Measurements from ENCODE around the gene METAP2.

The METAP2 gene

DNA sequence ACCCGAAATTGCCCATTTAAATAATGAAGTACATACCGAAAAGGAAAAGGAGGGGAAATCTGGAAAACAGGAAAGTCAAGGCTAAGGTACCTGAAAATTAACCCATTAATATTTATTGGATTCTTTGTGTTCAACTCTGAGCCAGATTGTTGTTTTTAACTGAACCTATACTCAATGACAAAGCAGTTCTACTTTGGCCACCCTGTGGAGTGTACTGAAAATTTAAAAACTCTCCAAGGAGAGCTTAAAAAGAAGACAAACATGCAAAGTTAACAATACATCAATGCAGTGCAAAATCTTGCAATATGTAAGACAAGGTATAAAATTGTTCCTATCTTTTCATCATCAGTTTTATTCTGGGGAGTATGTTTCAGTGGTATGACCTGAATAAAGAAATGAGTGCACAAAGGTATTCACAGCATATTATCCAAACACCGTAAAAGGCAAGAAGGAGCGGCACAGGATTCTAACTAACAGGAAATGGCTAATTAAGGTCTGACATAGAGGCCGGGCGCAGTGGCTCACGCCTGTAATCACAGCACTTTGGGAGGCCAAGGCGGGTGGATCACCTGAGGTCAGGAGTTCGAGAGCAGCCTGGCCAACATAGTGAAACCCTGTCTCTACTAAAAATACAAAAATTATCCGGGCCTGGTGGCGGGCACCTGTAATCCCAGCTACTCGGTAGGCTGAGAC is 75.6 kb downstream of the METAP2 start:
- no peak for DNase-seq (ENCODE audit: low read depth, low spot score)

DNA sequence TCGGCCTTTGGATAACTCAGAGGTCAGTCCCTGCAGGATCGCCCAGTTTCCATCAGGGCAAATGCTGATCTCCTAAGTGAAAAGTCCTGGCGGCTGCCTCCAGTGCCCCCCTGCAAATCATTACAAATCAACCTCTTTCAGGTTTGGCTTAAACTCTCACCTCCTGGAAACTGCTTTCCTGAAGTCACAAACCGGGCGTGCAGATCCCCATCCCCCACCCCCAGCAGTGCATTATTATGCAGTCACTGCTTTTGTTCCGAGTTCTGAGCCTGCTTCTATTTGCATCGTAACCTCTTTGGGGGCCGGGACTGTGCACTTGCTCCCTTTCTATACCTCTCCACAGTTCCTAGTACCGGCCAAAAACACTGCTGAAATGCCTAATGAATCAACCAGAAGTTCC is 77.4 kb downstream of the METAP2 start, which contains the start of gene USP44:
USP44 (minus strand) TSS at position 172 of the 400 bp plus-strand sequence. CDS start 17,220 bp downstream, outside the sequence.
- DNase-seq (ENCODE audit: low read depth, low spot score), result no peak

GRCh38 chr12:95551913-95552516 is 78.1 kb downstream of the METAP2 start:
- no peak for DNase-seq (ENCODE audit: low read depth, low spot score)

- DNase-seq (ENCODE audit: low read depth, low spot score), result no peak
Measured at GRCh38 chr12:95553197-95553943, 79.4 kb downstream of the METAP2 start.

DNA sequence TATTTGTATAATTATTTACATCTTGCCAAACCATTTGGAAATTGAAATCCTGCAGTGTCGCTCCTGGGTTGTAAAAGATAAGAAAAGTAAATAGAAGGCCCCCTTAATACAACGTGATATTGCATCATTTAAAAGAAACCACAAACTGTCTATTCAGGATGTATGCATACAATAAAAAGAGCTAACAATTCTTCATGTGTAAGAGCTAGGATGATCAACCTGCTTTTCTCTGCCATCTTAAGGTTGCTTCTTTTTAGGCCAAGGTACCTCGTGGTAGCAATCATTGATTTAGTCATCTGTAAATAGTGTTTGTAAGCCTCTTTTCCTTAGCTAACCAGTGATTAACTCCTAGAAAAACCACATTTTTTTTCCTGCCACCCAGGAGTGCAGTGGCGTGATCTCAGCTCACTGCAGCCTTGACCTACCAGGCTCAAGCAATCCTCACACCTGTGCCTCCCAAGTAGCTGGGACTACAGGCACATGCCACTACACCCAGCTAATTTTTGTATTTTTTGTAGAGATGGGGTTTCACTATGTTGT is 80.7 kb downstream of the METAP2 start:
- no peak for DNase-seq (ENCODE audit: low read depth, low spot score)

- no peak for DNase-seq (ENCODE audit: low read depth, low spot score)
Measured at GRCh38 chr12:95557625-95558024, 83.7 kb downstream of the METAP2 start.

All from smooth muscle cell of the brain vasculature (primary cell).